B cell (primary cell): Measurements from ENCODE around the gene CCR5. TPM values are rescaled to one million over a fixed set of nuclear protein-coding genes. Genes with fewer than 3 reads are reported as not detected.

Experiments
- ATAC-seq: fragments of 200-7000 bp; cut with Tn5 transposase; one replicate; pipeline ENCODE4 v1.10.0; 2021; ENCODE audit warnings: low read depth, mild to moderate bottlenecking, moderate number of reproducible peaks, moderate library complexity
- CTCF ChIA-PET: fragments of 350-600 bp; sonication (Branson Sonifier 250); formaldehyde crosslinking; loops from one replicate; lab custom pipeline; 2021; ENCODE audit warnings: antibody characterized with exemption, inconsistent platforms; lab: Charles Lee
- POLR2A ChIA-PET: fragments of 350-600 bp; sonication (Branson Sonifier 250); formaldehyde crosslinking; loops from one replicate; lab custom pipeline; 2021; ENCODE audit warnings: antibody characterized with exemption; lab: Charles Lee
- DNase-seq: peaks from one replicate; pipeline ENCODE4 v3.0.0; 2013
- H2AFZ ChIP-seq: 2 replicates; pipeline ENCODE4 v1.6.1; 2012; ENCODE audit warnings: mild to moderate bottlenecking, low read depth, low read length; ENCODE audit not compliant: insufficient read depth, poor library complexity, severe bottlenecking
- H3K27ac ChIP-seq, 2 donors: 1 replicate in 1 of 2; 2 replicates in 1 of 2; pipeline ENCODE4 v1.5.1; 2012 to 2013; ENCODE audit warnings: low read length in 2 of 2, mild to moderate bottlenecking in 2 of 2, moderate library complexity in 1 of 2
- H3K27me3 ChIP-seq, 4 experiments: fragments of 200-600 bp in 1 of 4; sonication (generic) in 1 of 4; replicated peaks in 1 of 4; 1 replicate in 2 of 4; 2 replicates in 2 of 4; pipeline versions ENCODE4 v1.6.1 to v1.7.0; 2013 to 2016; ENCODE audit warnings: low read length in 3 of 4, mild to moderate bottlenecking in 2 of 4, mixed read lengths in 1 of 4, moderate library complexity in 1 of 4; ENCODE audit not compliant: insufficient read depth in 4 of 4, control insufficient read depth in 3 of 4; ENCODE audit errors: control extremely low read depth in 1 of 4
- H3K36me3 ChIP-seq, 2 experiments: replicated peaks in 1 of 2; 1 replicate in 1 of 2; 2 replicates in 1 of 2; pipeline versions ENCODE4 v1.6.1 to v1.7.1; 2013; ENCODE audit warnings: low read length in 1 of 2; ENCODE audit not compliant: insufficient read depth in 2 of 2, control insufficient read depth in 1 of 2; ENCODE audit errors: control extremely low read depth in 1 of 2, extremely low read depth in 1 of 2
- H3K4me1 ChIP-seq, 2 donors: fragments of 200-600 bp in 1 of 2; sonication (generic) in 1 of 2; 1 replicate in 1 of 2; 2 replicates in 1 of 2; pipeline versions ENCODE4 v1.5.1 to v1.6.1; 2013 to 2017; ENCODE audit warnings: low read length in 2 of 2; ENCODE audit not compliant: control insufficient read depth in 2 of 2, insufficient read depth in 2 of 2
- H3K4me2 ChIP-seq: replicated peaks from 2 replicates; pipeline ENCODE3; 2012; ENCODE audit warnings: mild to moderate bottlenecking, low read depth, low read length; ENCODE audit not compliant: poor library complexity, severe bottlenecking
- H3K4me3 ChIP-seq, 5 experiments: fragments of 200-600 bp in 1 of 5; sonication (generic) in 1 of 5; 1 replicate in 3 of 5; 2 replicates in 2 of 5; pipeline versions ENCODE4 v1.5.1 to v1.7.0; 2011 to 2016; ENCODE audit warnings: low read length in 4 of 5, mild to moderate bottlenecking in 4 of 5, low read depth in 2 of 5, control low read depth in 1 of 5, moderate library complexity in 1 of 5; ENCODE audit not compliant: insufficient read depth in 1 of 5; ENCODE audit errors: control extremely low read depth in 1 of 5, extremely low read depth in 1 of 5
- H3K79me2 ChIP-seq: fragments of 200-600 bp; sonication (generic); one replicate; pipeline ENCODE4 v1.6.0; 2016; ENCODE audit warnings: low read length; ENCODE audit not compliant: control insufficient read depth, insufficient read depth
- H3K9ac ChIP-seq: fragments of 200-600 bp; sonication (generic); 2 replicates; pipeline ENCODE4 v1.6.1; 2017; ENCODE audit warnings: mild to moderate bottlenecking, low read length, moderate library complexity
- H3K9me3 ChIP-seq, 3 donors: one replicate each; pipeline versions ENCODE4 v1.6.1 to v1.7.1; 2013; ENCODE audit warnings: low read length in 2 of 3; ENCODE audit not compliant: control insufficient read depth in 2 of 3, insufficient read depth in 1 of 3; ENCODE audit errors: control extremely low read depth in 1 of 3
- H4K20me1 ChIP-seq: 2 replicates; pipeline ENCODE4 v1.6.0; 2012; ENCODE audit warnings: mild to moderate bottlenecking, low read length; ENCODE audit not compliant: insufficient read depth, control insufficient read depth, poor library complexity, severe bottlenecking
- H3K27ac Mint-ChIP-seq: one replicate; pipeline ENCODE4 v1.8.0; 2021; ENCODE audit warnings: mixed read lengths
- H3K27me3 Mint-ChIP-seq: one replicate; pipeline ENCODE4 v1.8.0; 2021; ENCODE audit warnings: mixed read lengths
- H3K4me1 Mint-ChIP-seq: one replicate; pipeline ENCODE4 v1.8.0; 2021; ENCODE audit warnings: mixed read lengths
- H3K4me3 Mint-ChIP-seq: one replicate; pipeline ENCODE4 v1.8.0; 2021; ENCODE audit warnings: mixed read lengths
- H3K9me3 Mint-ChIP-seq: one replicate; pipeline ENCODE4 v1.8.0; 2022; ENCODE audit warnings: mixed read lengths; ENCODE audit not compliant: insufficient read depth
- CTCF ChIP-seq: fragments of 200-600 bp; IDR thresholded peaks from one replicate; pipeline ENCODE4 v1.8.0; 2022; ENCODE audit warnings: antibody characterized with exemption, mild to moderate bottlenecking
- EZH2 ChIP-seq: IDR thresholded peaks from 2 replicates; pipeline ENCODE4 v1.6.1; 2012; ENCODE audit warnings: borderline replicate concordance, low read depth, mild to moderate bottlenecking, moderate library complexity, low read length; ENCODE audit not compliant: insufficient read depth, poor library complexity, severe bottlenecking
- WGBS: methylation state at CpG from one replicate; pipeline ENCODE4 v1.1.5; 2013; ENCODE audit warnings: missing lambda C conversion rate; ENCODE audit not compliant: insufficient coverage; 5-methylcytosine and 5-hydroxymethylcytosine counted together
- intact Hi-C: fragments of 100-400 bp; cut with micrococcal nuclease; formaldehyde crosslinking; loops from one replicate; pipeline ENCODE4 v1.10.0; 2022
- polyA plus RNA-seq: library from polyadenylated mRNA; depleted of rRNA; stranded (reverse); fragments of >200 nt; gene quantifications from 2 replicates; pipeline ENCODE4 v1.2.3, GENCODE V29; 2012
- total RNA-seq, 2 donors: library from RNA; stranded (reverse); fragments of 120-200 nt in 1 of 2; gene quantifications; 1 replicate in 1 of 2; 2 replicates in 1 of 2; pipeline versions ENCODE4 v1.2.3 to v1.2.4, GENCODE V29; 2013 to 2022

CCR5 gene
- total and polyA plus RNA-seq, 2 donors (not counting 1 experiment from before 2014, with no cell fraction given): 0.15 to 0.21 TPM

- H3K4me3 Mint-ChIP-seq: no peak overlapping the region
- H3K4me1 ChIP-seq: peaks cover 10 to 16% of the 10 kb centered on the region in 2 donors
- no peak overlapping the region for H2AFZ ChIP-seq
- POLR2A ChIA-PET: no interaction called here
- no peaks in the 10 kb centered on the region for H3K36me3 ChIP-seq
- intact Hi-C loops: no loop called here
- ATAC-seq (no peak), DNase-seq (no peak)
- H4K20me1 ChIP-seq: no peaks in the 10 kb centered on the region
- H3K9ac ChIP-seq: no peak overlapping the region
- H3K27me3 Mint-ChIP-seq: no peaks in the 10 kb centered on the region
- no peaks in the 10 kb centered on the region for H3K27me3 ChIP-seq
- H3K9me3 ChIP-seq: no peaks in the 10 kb centered on the region
- CTCF ChIA-PET: interaction anchor here (1.3 to 1.4 kb wide), 2 partner anchors 10 to 304 kb away, joined by 3 read pairs; no protein-coding TSS in a partner anchor
- WGBS: 100% methylated on average over 2 of the region's 2 CpGs
- H3K4me2 ChIP-seq: no peak overlapping the region
- H3K4me1 Mint-ChIP-seq: peaks cover 24% of the 10 kb centered on the region
- no peaks in the 10 kb centered on the region for H3K79me2 ChIP-seq
- no peak for TF ChIP-seq CTCF
- TF ChIP-seq EZH2: no peak
- H3K27ac Mint-ChIP-seq: no peak overlapping the region
- H3K9me3 Mint-ChIP-seq: peaks cover 3% of the 10 kb centered on the region
- no peak overlapping the region for H3K4me3 ChIP-seq
- H3K27ac ChIP-seq: no peak overlapping the region
Measured at GRCh38 chr3:46399098-46399497, 28.4 kb downstream of the CCR5 start.

- H3K9me3 ChIP-seq: no peaks in the 10 kb centered on the region
- no peak for TF ChIP-seq CTCF
- no peak for TF ChIP-seq EZH2
- intact Hi-C loops: no loop called here
- no peak overlapping the region for H2AFZ ChIP-seq
- H3K4me1 Mint-ChIP-seq: peaks cover 23% of the 10 kb centered on the region
- no peak for ATAC-seq
- 100% methylated on average over 1 of the region's 2 CpGs for WGBS
- no peak overlapping the region for H3K4me2 ChIP-seq
- no peak for DNase-seq
- CTCF ChIA-PET: interaction anchor here (1.4 kb wide), 1 partner anchor 304 kb away, joined by 3 read pairs; no protein-coding TSS in a partner anchor
- no peaks in the 10 kb centered on the region for H3K79me2 ChIP-seq
- H3K27ac ChIP-seq: no peak overlapping the region
- H4K20me1 ChIP-seq: no peaks in the 10 kb centered on the region
- no peak overlapping the region for H3K9ac ChIP-seq
- no peaks in the 10 kb centered on the region for H3K27me3 ChIP-seq
- no peak overlapping the region for H3K4me3 Mint-ChIP-seq
- H3K27me3 Mint-ChIP-seq: no peaks in the 10 kb centered on the region
- POLR2A ChIA-PET: no interaction called here
- H3K9me3 Mint-ChIP-seq: peaks cover 3% of the 10 kb centered on the region
- no peak overlapping the region for H3K27ac Mint-ChIP-seq
- peaks cover 10 to 16% of the 10 kb centered on the region in 2 donors for H3K4me1 ChIP-seq
- H3K36me3 ChIP-seq: no peaks in the 10 kb centered on the region
- H3K4me3 ChIP-seq: no peak overlapping the region
Measured at GRCh38 chr3:46399557-46399956, 28.8 kb downstream of the CCR5 start.
